ENCODE results near the gene ZNF577.
"Not testable (repeated sequence)": the region's sequence is repeated elsewhere in the genome, so short reads cannot be mapped to it uniquely, and the experiment has no call there.

The ZNF577 gene

DNA sequence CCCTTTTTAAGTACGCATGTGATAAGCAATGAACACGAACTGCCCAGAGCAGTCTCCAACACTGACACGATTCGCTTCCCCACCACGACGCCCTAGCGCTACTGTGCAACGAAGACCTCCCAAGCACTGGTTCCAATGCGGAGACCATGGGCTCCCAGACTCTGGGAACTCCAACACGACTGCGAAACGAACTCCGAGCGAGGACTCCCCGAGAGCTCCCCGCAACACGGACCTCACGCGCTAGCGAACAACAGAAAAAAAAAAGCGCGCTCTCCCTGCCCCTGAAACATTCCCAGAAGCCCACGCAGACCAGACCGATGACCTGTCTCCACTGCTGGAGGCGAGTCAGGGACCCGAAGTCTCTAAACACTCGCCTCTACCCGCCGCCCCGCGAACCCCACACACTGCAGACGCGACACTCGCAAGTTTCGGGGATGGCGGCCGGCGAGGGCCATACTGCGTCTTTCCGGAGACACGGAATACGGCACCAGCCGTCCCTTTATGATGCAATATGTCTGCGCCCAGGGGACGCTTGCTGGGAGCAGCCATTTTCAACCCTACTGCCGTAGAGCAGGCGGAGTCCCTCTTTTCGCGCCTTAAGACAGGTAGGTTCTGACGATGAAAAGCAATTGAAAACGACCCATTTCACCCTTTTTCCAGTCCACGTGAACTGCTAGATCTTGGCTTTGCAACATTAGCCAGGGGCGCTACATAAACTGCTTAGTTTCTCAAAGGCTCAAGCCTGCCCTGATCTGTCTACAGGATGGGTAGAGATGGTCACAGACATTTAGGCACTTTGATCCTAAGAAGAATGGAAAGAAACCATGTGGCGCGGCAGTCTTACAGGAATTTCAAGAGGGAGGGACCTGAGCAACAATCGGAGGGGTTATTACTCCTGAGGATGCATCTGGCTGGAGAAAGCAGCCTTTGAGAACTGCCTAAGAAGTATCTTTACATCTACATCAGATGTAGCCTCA is at the start of gene ZNF577:
Gene ZNF577 (minus strand): TSS at position 430 of the 977 bp plus-strand sequence. CDS start 7,569 bp downstream, outside the sequence.
- peak; percentile 70 for DNase-seq

DNA sequence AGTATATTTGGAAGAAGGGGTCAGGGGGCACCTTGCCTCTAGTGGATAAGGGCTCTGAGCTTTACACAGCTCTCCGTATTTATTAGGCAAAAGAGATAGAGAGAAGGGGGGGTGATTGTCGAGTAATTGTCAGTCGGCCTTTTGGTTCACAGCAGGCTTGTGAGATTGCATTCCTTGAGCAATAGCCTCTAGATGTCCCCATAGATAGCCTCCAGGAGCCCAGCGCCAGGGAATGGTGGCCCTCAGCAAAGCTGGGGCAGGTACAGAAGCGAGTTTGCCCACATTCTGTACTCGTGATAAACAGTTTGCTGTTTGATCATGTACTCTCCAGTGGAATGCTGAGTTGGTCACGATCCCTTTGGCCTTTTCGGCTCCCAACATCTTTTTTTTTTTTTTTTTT is 44.2 kb upstream of the ZNF577 start:
- DNase-seq = no peak

DNA sequence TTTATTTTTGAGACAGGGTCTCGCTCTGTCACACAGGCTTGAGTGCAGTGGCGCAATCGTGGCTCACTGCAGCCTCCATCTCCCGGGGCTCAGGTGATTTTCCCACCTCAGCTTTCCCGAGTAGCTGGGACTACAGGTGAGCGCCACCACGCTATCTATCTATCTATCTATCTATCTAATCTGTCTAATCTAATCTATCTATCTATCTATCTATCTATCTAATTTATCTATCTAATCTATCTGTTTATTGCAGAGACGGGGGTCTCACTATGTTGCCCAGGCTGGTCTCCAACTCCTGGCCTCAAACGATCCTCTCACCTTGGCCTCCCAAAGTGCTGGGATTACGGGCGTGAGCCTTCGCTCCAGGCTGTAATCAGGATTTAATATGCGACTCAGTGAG is 40.1 kb upstream of the ZNF577 start:
- DNase-seq = no peak

DNA sequence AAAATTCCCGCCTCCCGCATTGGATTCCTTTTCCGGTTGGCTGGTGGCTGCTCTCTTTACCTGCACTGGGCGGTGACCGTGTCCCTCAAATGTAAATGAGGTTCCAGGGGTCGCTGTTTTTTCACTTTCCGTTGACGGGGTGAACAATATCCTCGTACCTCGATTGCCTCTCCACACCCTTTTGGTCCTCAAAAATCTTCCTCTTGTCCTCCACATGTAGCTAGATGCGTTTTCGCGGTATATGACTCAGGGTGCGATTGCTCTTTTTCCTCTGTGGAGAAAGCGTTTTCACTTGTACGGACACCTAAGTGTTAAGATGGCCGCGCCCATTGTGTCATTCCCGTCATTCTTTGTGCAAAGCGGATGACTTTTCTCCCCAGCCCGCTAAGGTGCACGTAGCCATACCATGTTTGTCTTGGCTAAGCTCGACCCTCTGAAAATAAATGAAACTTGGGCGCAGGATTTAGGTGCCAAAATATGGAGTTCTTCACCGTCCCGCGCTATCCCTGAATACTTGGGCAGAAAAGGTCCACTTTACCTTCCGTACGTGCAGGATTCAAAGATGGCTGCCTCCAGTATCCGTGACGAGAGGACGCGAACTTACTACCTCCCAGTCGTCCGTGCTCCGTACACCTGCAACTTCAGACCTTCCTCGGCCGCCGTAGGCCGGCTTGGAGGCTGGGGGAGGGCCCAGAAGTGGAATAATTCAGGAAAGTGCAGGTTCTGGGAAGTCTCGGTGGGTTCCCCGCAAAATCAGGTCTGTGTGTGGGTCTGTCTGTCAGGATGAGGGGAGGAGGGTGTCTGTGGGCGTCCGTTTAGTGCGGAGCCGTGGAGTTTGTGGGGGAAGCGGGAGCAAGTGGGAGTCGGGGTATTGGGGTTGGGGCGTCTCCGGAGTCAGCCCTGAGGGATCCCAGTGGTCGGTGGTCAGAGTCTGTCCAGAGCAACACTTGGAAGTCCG is 39.3 kb upstream of the ZNF577 start, which contains the start of gene ZNF613:
Gene ZNF613 (plus strand): TSS at position 689 of the 958 bp plus-strand sequence. CDS start 8,749 bp downstream, outside the sequence.
- peak; percentile 76 for DNase-seq

DNA sequence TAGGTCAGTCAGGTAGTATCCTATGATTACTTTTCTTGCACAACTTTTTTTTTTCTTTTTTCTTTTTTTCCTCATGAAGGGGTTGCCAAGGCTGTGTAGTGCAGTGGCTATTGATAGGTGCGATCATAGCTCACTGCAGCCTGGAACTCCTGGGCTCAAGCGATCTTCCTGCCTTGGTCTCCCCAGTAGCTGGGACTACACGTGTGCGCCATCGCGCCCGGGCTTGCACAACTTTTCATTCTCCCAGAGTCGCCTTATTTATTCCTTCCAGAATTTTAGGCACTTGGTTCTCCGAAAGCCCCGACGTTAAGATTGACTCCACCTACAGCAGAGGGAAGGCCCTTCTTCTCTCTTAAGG is 38.7 kb upstream of the ZNF577 start:
- DNase-seq = no peak

DNA sequence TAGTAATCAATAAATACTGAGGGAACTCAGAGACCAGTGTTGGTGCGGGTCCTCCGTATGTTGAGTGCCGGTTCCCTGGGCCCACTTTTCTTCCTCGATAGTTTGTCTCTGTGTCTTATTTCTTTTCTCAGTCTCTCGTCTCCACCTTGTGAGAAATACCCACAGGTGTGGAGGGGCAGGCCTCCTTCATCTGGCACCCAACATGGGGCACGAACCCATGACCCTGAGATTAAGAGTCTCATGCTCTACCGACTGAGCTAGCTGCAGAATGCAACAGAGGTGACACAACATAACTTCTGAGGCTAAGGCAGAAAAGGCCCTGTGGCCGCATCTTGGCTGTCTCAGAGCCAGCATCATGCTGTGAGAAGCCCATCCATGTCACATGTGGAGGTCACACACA is 34.2 kb upstream of the ZNF577 start:
- DNase-seq = no peak

DNA sequence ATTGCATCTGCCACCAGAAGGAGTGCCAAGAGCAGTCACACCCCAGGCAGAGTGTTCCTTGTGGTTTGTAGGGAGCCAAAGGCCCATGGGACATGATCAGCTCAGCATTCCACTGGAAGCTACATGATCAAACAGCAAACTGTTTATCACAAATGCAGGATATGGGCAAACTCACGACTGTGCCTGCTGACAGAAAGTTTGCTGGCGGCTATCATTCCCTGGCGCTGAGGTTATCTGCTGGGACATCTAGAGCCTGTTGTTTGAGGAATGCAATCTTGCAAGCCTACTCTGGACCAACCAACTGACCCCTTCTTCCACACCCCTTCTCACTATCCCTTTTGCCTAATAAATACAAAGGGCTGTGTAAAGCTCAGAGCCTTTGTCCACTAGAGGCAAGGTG is 31.9 kb upstream of the ZNF577 start:
- no peak for DNase-seq

DNA sequence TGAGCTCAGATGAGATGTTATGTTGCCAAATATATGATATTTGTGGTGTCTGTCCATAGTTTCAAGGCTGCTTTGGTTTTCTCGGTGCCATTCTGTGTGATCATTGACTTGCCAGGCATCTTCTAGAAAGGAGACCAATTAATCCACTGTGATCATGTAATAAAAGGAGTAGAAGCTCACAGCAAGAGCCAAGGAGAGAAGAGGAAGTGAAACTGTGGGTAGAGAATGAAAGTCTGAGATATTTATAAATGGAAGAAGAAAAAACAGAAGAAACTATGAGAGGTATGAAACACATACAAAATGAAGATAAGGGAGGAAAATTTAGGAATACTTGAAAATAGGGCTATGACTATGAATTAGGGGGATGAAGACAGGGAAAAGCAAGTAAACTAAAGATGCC is 28.4 kb upstream of the ZNF577 start:
- DNase-seq = no peak

DNA sequence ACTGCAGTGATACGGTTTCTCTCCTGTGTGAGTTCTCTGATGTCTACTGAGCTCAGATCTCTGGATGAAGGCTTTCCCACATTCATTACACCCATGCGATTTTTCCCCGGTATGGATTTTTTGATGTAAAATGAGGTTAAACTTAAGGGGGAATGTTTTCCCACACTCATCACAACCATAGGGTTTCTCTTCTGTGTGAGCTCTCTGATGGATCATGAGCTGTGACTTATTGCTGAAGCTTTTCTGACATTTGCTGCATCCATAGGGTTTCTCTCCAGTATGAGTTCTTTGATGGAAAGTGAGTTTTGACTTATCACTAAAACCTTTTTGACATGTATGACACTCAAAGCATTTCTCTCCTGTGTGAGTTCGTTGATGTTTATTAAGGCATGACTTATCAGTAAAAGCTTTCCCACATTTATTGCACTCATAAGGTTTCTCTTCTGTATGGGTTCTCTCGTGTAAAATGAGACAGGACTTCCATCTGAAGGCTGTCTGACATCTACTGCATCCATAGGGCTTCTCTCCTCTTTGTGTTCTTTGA is 27.6 kb upstream of the ZNF577 start:
- DNase-seq = no peak

DNA sequence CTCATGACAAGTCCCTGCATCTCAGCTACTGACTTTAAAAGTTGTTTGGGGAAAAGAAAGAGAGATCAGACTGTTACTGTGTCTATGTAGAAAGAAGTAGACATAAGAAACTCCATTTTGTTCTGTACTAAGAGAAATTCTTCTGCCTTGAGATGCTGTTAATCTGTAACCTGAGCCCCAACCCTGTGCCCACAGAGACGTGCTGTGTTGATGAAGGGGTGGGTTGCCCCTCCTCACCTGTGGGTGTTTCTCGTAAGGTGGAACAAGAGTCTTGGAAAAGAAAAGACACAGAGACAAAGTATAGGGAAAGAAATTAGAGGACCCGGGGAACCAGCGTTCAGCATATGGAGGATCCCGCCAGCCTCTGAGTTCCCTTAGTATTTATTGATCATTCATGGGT is 20.2 kb upstream of the ZNF577 start:
- DNase-seq = not testable (repeated sequence)

DNA sequence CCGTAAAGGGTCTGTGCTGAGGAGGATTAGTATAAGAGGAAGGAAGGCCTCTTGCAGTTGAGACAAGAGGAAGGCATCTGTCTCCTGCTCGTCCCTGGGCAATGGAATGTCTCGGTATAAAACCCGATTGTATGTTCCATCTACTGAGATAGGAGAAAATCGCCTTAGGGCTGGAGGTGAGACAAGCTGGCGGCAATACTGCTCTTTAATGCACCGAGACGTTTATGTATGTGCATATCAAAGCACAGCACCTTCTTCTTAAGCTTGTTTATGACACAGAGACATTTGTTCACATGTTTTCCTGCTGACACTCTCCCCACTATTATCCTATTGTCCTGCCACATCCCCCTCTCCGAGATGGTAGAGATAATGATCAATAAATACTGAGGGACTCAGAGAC is 18.4 kb upstream of the ZNF577 start:
- not testable (repeated sequence) for DNase-seq

DNA sequence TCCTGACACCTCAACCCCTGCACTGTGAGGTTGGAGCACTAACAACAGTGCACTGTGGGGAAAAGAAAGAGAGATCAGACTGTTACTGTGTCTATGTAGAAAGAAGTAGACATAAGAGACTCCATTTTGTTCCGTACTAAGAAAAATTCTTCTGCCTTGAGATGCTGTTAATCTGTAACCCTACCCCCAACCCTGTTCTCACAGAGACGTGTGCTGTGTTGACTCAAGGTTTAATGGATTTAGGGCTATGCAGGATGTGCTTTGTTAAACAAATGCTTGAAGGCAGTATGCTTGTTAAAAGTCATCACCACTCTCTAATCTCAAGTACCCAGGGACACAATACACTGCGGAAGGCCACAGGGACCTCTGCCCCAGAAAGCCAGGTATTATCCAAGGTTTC is 17.9 kb upstream of the ZNF577 start:
- not testable (repeated sequence) for DNase-seq

DNA sequence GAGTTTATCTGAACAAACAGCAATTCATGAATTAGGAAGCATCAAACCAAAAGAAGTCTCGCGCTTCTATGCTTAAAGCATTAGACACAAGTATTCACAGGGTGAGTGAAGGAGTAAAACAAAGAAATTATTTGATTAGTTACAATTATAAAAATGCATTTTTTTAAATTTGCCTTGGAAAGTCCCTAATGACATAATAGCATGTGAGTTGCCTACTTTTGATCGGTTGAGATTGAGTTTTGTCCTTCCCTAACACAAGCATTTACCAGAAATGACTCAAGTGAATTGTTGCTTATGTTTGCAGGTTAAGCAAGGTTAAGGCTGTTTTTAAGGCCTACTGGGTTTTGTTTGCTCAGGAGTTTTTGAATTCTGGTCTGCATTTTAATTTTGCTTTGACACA is 17.5 kb upstream of the ZNF577 start:
- no peak for DNase-seq

DNA sequence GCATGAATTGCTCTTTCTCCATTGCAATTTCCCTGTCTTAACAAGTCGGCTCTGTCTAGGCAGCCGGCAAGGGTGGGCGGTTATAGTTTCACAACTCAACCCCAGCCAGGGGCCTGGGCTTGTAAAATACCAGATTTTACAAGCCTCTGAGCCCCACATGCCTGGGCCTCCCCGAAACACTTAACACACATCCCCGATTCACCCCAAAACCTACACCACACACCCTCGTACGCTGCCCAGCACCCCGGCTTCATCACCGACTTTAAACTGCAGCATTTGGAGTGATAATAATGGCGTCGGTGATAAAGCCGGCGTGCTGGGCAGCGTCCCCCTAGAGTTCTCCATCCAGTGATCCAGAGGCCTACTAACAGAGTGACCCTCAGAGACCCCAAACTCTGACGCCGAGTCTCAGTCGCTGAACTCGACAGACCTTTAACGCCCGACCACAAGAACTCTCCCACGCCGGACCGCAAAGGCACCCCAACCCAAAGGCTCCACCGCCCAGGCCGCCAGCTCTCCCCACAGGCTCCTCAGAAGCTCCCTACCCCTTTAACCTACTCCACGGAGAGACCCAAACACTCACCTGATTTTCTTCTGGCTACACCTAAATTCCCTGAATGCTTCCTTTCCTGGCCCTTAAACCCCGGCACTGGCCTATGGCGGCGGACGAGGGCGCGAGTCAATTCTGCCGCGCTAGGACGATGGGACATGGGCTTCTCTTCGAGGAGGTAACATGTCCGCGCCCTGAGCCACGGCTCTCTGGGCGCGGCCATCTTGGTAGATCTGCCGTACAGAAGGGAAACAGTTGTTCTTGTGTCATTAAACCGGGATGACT is 16.8 kb upstream of the ZNF577 start, which contains the start of gene ZNF649:
Gene ZNF649 (minus strand): TSS at position 687 of the 835 bp plus-strand sequence. CDS start 4,910 bp downstream, outside the sequence.
- peak; percentile 33 for DNase-seq

DNA sequence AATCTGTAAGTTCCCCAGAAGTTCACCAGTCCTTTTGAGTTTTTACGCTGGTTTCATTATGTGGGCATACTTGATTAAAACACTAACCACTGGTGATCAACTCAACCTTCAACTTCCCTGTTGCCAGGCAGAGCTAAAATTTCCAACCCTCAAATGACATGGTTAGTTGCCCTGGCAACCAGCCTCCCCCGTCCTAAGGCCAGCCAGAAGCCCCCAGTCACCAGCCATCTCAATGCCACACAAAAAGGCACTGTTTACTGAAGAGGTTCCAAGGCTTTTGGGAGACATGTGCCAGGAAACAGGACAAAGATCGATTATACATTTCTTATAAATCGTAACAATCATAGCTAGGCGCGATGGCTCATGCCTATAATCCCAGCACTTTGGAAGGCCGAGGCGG is 15.4 kb upstream of the ZNF577 start:
- no peak for DNase-seq

DNA sequence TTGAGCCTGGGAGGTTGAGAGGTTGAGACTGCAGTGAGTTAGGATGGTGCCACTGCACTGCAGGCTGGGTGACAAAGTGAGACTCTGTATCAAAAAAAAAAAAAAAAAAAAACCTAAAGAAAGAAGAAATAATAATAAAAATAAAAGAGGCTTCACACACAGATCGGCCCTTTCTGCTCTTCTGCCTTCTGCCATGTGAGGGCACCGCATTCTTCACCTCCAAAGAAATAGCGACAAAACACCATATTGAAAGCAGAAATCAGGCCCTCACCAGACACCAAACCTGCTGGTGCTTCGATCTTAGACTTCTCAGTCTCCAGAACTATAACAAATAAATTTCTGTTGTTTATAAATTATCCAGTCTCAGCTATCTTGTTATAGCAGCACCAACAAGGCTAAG is 14.1 kb upstream of the ZNF577 start:
- no peak for DNase-seq

DNA sequence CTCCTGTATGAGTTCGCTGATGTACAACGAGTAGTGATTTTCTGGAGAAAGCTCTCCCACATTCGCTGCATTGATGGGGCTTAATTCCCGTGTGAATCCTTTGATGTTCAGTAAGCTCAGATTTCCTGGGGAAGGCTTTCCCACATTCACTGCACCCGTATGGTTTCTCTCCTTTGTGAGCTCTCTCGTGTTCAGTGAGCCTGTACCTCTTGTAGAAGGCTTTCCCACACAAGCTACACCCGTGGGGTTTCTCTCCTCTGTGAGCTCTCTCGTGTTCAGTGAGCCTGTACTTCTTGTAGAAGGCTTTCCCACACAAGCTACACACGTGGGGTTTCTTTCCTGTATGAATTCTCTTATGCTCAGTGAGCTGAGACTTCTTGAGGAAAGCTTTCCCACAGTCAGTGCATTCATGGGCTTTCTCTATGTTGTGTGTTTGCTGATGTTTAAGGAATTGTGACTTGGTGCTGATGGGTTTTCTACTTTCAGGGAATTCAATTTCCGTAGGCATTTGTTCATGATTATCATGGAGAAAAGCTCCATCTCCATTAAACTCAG is 3.5 kb upstream of the ZNF577 start:
- DNase-seq = no peak

DNA sequence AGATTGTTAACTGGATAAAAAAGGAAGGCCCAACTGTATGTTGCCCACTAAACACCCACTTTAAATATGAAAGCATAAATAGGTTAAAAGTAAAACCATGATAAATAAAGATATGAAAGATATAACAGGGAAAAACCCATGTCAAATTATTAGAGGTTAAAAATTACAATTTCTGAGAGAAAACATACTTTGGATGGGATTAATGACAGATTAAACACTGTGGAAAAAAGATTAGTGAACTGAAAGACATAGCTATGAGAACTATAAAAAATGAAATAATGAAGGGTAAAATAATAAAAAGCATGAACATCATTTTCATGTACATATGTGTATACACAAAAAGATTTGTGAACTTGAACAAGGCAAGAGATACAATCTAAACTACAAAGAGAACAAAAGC is 2.2 kb upstream of the ZNF577 start:
- no peak for DNase-seq

DNA sequence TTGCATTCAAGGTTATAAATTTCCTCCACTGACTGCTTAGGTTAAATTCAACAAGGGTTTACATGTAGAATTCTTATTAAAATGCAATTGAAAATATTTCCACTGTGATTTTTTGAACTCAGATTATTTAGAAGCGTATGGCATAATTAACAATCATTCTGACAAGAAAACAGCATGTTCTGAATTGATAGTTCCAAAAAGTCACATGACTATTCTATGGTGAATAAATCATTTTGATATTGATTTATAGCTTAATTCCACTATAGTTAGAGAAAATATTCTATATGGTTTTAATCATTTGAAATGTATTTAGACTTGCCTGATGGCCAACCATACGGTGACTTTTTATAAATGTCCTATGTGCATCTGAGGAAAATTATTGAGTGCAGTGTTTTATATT is 3.0 kb downstream of the ZNF577 start:
- DNase-seq = no peak

DNA sequence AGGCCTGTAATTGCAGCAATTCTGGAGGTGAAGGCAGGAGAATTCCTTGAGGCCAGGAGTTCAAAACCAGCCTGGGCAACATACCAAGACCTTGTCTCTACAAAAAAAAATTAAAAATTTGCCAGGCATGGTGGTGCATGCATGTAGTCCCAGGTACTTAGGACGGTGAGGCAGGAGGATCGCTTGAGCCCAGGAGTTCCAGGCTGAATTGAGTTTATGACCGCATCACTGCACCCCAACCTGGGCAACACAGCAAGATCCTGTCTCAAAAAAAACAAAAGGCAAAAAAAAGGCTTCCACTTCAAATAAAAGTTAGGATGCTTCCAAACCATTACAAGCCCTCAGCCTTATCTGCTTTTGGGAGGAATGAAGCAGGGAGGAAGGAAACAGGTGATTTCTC is 5.2 kb downstream of the ZNF577 start:
- DNase-seq = no peak

DNA sequence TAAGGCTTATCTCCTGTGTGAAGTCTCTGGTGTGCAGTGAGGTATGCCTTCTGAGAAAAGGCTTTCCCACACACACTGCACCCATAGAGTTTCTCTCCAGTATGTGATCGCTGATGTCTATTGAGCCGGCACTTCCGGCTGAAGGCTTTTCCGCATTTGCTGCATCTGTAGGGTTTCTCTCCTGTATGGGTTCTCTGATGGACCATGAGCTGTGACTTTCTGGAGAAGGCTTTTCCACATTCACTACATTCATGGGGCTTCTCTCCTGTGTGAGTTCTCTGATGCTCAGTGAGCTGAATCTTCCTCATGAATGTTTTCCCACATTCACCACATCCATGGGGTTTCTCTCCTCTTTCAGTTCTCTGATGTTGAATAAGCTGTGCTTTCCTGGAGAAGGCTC is 14.7 kb downstream of the ZNF577 start:
- no peak for DNase-seq

Data from NCI-H524 treated with DMSO at 0.1 percent for 48 hours (cell line).